Measurements from ENCODE around the gene KLF4. TPM values are rescaled to one million over a fixed set of nuclear protein-coding genes. Genes with fewer than 3 reads are reported as not detected.

KLF4 gene
- total and polyA plus RNA-seq, 2 of the 13 experiments (the other 11 are each of a cell fraction or from before 2014, with no cell fraction given), result 0.20 to 0.37 TPM

DNA sequence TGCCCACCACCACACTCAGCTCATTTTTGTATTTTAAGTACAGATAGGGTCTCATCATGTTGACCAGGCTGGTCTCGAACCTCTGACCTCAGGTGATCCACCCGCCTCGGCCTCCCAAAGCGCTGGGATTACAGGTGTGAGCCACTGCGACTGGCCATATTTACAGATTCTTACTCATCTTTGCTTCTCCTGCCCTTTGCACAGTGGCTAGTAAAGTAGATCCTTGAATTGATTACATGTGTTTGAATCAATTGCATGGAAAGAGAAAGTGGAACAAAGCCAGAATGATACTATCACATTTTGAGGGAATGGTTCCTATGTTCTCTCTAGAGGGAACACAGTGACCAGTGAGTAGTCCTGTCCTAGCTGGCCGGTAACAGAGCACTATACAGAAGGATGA, 15.4 kb downstream of the KLF4 start:
- H3K27ac ChIP-seq (ENCODE audit: extremely low read length, insufficient read depth, low read length), result no peak overlapping the region
- FAIRE-seq (no peak), ATAC-seq (no peak), DNase-seq (ENCODE audit: low spot score) (no peak)
- no peaks in the 10 kb centered on the region for H3K9me3 ChIP-seq (ENCODE audit: low read length)
- no peaks in the 10 kb centered on the region for H3K79me2 ChIP-seq (ENCODE audit: insufficient read depth, low read length)
- in situ Hi-C loops (cut with HindIII; ENCODE audit: extremely low pct_ligation_motif_present, low pct_unique_long_range_greater_than_20kb), result loop anchor here (10.0 kb wide), 1 partner anchor 801 kb away; no protein-coding TSS in a partner anchor
- no peaks in the 10 kb centered on the region for H4K20me1 ChIP-seq (ENCODE audit: insufficient read depth, low read length)
- WGBS (ENCODE audit: low lambda C conversion rate), result 29% methylated on average over 6 of the region's 6 CpGs
- H3K27me3 ChIP-seq (ENCODE audit: control insufficient read depth in 1 of 2, insufficient read depth in 2 of 2, low read length in 2 of 2), result no peaks in the 10 kb centered on the region
- no TSS peak for BruUV-seq (replicated peaks)
- no peak overlapping the region for H2AFZ ChIP-seq (ENCODE audit: low read length)
- intact Hi-C loops (cut with micrococcal nuclease; ENCODE audit: unreplicated experiment), result no loop called here
- ChIA-PET CTCF (ENCODE audit: low intra/inter-chr PET ratio, low total read pairs) (no interaction called here), POLR2A (no interaction called here)
- no peaks in the 10 kb centered on the region for H3K4me1 ChIP-seq (ENCODE audit: insufficient read depth, low read length)
- H3K36me3 ChIP-seq (replicated peaks in 1 of 2; ENCODE audit: control insufficient read depth in 1 of 2, insufficient read depth in 2 of 2, low read length in 2 of 2), result no peaks in the 10 kb centered on the region
- H3K4me3 ChIP-seq (replicated peaks in 1 of 3; ENCODE audit: insufficient read depth in 1 of 3, low read depth in 2 of 3, low read length in 3 of 3), result no peak overlapping the region
- no peak overlapping the region for H3K4me2 ChIP-seq (ENCODE audit: low read depth, low read length)
- TF ChIP-seq GTF2F1 (IDR thresholded peaks at IDR 0.05; ENCODE audit: low read length), result no peak
- no peak overlapping the region for H3K9ac ChIP-seq (ENCODE audit: insufficient read depth, low read depth, low read length)

DNA sequence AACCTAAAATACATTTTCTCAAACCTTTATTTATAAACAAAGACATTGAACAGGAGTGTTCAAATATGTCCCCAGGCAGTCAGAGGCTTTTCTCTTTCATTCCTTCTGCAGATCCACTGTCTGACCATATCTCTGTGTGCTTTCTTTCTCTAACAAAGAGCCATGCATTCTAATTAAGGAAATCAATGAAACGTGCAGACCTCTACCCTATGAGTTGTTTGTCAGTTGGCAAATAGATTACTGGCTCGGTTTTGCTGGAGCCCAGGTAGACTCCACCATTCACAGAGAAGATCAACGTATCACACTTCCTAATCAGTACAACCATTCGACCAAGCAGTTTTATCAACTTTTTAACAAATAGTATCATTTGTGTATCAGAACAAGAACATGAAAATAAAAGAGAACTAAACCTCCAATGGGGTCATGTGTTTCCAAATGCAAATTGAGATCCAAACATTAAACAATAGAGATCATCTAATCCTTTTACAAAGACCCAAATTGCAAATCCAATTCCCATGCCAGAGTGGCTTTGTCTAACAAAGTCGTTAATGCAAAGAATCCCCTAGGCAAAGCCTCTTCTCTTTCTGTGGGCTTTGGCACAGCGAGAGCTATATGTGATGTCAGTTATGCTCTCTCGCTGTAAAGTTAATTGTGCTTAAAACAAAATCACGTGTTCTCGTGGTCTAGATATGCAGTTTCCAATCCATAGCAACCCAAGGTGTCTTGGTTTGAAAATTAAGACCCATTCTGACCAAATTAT, 16.8 kb downstream of the KLF4 start:
- Histone ChIP-seq H3K9ac (ENCODE audit: insufficient read depth, low read depth, low read length) (no peak overlapping the region), H3K79me2 (ENCODE audit: insufficient read depth, low read length) (no peaks in the 10 kb centered on the region), H3K4me3 (replicated peaks in 1 of 3; ENCODE audit: insufficient read depth in 1 of 3, low read depth in 2 of 3, low read length in 3 of 3) (no peak overlapping the region), H3K4me2 (ENCODE audit: low read depth, low read length) (no peak overlapping the region), H4K20me1 (ENCODE audit: insufficient read depth, low read length) (no peaks in the 10 kb centered on the region), H3K36me3 (replicated peaks in 1 of 2; ENCODE audit: control insufficient read depth in 1 of 2, insufficient read depth in 2 of 2, low read length in 2 of 2) (no peaks in the 10 kb centered on the region), H2AFZ (ENCODE audit: low read length) (no peak overlapping the region), H3K27me3 (ENCODE audit: control insufficient read depth in 1 of 2, insufficient read depth in 2 of 2, low read length in 2 of 2) (no peaks in the 10 kb centered on the region), H3K27ac (ENCODE audit: extremely low read length, insufficient read depth, low read length) (no peak overlapping the region), H3K4me1 (ENCODE audit: insufficient read depth, low read length) (no peaks in the 10 kb centered on the region), H3K9me3 (ENCODE audit: low read length) (no peaks in the 10 kb centered on the region)
- 11% methylated on average over 9 of the region's 9 CpGs for WGBS (ENCODE audit: low lambda C conversion rate)
- in situ Hi-C loops (cut with HindIII; ENCODE audit: extremely low pct_ligation_motif_present, low pct_unique_long_range_greater_than_20kb) (loop anchor here (10.0 kb wide), 1 partner anchor 802 kb away; no protein-coding TSS in a partner anchor), intact Hi-C loops (cut with micrococcal nuclease; ENCODE audit: unreplicated experiment) (no loop called here)
- FAIRE-seq (no peak), ATAC-seq (no peak), DNase-seq (ENCODE audit: low spot score) (no peak)
- BruUV-seq (replicated peaks), result no TSS peak
- ChIA-PET CTCF (ENCODE audit: low intra/inter-chr PET ratio, low total read pairs) (no interaction called here), POLR2A (no interaction called here)
- TF ChIP-seq TAF1 (CRISPR knock-in tag; IDR thresholded peaks at IDR 0.05) (no peak), ZFAT (CRISPR knock-in tag; conservative IDR thresholded peaks at IDR 0.05) (no peak), AKAP8 (CRISPR knock-in tag; IDR thresholded peaks at IDR 0.05) (no peak), ERF (CRISPR knock-in tag; IDR thresholded peaks at IDR 0.05) (no peak), THYN1 (CRISPR knock-in tag; IDR thresholded peaks at IDR 0.05; ENCODE audit: borderline replicate concordance, low read depth) (no peak), ZNF572 (CRISPR knock-in tag; IDR thresholded peaks at IDR 0.05) (no peak), ZMYM3 (CRISPR knock-in tag; IDR thresholded peaks at IDR 0.05) (no peak), ZNF672 (CRISPR knock-in tag; IDR thresholded peaks at IDR 0.05) (no peak), ZNF556 (CRISPR knock-in tag; IDR thresholded peaks at IDR 0.05; ENCODE audit: borderline replicate concordance) (no peak), DNMT3B (CRISPR knock-in tag; conservative IDR thresholded peaks at IDR 0.05) (no peak)
- TF ChIP-seq, protein P1, sequence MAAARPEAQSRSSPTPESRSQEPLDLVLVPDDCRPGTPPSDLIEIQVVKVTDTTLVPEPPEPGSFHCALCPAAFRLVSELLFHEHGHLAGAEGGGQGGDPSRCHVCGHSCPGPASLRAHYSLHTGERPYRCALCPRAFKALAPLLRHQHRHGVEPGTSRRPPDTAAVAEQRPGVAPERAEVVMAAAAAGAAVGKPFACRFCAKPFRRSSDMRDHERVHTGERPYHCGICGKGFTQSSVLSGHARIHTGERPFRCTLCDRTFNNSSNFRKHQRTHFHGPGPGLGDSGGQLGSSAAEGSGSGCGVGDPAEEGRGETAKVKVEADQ (CRISPR knock-in tag; IDR thresholded peaks at IDR 0.05; ENCODE audit: borderline replicate concordance), result no peak
- TF ChIP-seq, protein P2, sequence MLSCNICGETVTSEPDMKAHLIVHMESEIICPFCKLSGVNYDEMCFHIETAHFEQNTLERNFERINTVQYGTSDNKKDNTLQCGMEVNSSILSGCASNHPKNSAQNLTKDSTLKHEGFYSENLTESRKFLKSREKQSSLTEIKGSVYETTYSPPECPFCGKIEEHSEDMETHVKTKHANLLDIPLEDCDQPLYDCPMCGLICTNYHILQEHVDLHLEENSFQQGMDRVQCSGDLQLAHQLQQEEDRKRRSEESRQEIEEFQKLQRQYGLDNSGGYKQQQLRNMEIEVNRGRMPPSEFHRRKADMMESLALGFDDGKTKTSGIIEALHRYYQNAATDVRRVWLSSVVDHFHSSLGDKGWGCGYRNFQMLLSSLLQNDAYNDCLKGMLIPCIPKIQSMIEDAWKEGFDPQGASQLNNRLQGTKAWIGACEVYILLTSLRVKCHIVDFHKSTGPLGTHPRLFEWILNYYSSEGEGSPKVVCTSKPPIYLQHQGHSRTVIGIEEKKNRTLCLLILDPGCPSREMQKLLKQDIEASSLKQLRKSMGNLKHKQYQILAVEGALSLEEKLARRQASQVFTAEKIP (CRISPR knock-in tag; IDR thresholded peaks at IDR 0.05; ENCODE audit: borderline replicate concordance), result no peak
- TF ChIP-seq, protein P3, sequence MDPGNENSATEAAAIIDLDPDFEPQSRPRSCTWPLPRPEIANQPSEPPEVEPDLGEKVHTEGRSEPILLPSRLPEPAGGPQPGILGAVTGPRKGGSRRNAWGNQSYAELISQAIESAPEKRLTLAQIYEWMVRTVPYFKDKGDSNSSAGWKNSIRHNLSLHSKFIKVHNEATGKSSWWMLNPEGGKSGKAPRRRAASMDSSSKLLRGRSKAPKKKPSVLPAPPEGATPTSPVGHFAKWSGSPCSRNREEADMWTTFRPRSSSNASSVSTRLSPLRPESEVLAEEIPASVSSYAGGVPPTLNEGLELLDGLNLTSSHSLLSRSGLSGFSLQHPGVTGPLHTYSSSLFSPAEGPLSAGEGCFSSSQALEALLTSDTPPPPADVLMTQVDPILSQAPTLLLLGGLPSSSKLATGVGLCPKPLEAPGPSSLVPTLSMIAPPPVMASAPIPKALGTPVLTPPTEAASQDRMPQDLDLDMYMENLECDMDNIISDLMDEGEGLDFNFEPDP (CRISPR knock-in tag; conservative IDR thresholded peaks at IDR 0.05), result no peak

Measured in HepG2 (cell line).